ENCODE results near the gene UQCC5.
A peak's percentile ranks its signal among the peaks of the same experiment; 100 is the strongest.

Gene UQCC5

DNA sequence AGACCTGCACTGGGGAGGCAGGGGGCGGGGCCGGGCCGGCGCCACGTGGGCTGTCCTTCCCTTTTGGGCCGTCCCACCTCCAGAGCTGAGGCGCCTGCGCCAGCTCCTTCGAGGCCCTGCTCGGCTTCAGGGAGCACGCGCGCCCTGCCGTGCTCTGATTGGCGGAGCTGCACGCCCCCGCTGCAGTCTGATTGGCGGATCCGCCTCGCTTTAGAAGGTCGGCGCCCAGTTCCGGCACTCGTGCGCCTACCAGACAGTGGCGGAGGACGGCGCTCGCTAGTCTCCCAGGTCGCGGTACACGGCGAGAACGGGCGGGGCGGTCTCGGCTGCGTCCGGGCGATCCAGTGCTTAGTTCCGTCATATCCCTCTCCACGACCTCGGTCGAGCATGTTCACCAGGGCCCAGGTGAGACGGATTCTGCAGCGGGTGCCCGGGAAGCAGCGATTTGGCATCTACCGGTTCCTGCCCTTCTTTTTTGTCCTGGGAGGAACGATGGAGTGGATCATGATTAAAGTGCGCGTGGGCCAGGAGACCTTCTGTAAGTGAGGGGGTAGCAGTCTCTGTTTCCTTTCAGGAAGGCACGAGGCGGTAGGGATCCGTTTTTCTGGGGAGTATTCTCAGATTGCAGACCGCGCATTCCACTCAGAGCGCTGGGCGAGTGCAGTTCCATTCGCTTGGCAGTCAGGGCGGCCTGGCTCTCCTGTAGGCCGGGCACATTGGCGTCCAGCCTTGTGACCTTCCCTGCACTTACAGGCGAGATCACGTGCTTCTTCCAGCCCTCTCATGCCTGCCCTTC, at the start of gene UQCC5:
TSS of gene UQCC5 (plus strand) at position 237 of the 796 bp plus-strand sequence. CDS start at position 388, 151 bp downstream.
- DNase-seq (ENCODE audit: low spot score): peak; percentile 97

- DNase-seq (ENCODE audit: low spot score): no peak
Measured at GRCh38 chr3:52487050-52487787, 49.2 kb upstream of the UQCC5 start.

DNA sequence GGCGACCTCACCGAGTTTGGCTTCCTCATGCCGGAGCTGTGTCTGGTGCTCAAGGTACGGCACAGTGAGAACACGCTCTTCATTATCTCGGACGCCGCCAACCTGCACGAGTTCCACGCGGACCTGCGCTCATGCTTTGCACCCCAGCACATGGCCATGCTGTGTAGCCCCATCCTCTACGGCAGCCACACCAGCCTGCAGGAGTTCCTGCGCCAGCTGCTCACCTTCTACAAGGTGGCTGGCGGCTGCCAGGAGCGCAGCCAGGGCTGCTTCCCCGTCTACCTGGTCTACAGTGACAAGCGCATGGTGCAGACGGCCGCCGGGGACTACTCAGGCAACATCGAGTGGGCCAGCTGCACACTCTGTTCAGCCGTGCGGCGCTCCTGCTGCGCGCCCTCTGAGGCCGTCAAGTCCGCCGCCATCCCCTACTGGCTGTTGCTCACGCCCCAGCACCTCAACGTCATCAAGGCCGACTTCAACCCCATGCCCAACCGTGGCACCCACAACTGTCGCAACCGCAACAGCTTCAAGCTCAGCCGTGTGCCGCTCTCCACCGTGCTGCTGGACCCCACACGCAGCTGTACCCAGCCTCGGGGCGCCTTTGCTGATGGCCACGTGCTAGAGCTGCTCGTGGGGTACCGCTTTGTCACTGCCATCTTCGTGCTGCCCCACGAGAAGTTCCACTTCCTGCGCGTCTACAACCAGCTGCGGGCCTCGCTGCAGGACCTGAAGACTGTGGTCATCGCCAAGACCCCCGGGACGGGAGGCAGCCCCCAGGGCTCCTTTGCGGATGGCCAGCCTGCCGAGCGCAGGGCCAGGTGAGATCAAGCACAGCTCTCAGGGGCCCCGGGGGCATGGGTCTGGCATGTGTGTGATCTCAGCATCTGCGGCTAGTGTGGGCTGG, 48.4 kb upstream of the UQCC5 start:
- DNase-seq (ENCODE audit: low spot score): no peak

DNA sequence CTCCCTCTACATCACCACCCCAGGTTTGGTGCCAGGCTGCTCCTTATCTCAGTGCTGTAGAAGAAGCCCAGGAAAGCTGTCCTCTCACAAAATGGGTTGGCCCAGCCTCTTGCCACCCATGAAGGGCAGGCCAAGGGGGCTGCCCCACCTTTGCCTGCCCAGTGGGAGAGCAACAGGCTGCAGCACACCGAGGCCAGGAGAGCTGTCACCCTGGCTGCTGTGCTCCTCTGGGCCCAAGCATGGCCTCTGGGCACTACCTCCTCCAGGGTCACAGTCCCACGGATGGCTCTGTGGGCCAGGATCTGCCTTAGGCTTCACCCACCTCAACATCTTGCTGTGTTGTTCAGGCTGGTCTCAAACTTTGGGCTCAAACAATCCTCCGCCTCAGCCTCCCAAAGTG, 47.7 kb upstream of the UQCC5 start:
- DNase-seq (ENCODE audit: low spot score): no peak

DNA sequence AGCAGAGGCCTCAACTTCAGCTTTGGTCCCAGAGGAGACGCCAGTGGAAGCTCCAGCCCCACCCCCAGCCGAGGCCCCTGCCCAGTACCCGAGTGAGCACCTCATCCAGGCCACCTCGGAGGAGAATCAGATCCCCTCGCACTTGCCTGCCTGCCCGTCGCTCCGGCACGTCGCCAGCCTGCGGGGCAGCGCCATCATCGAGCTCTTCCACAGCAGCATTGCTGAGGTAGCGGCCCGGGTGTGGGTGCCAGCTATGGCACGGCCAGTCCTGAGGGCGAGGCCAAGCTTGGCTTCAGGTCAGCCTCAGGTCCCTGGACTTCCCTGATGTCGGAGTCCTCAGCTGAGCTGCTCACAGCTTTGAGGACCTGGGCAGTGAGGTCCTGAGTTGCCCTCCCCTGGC, 47.0 kb upstream of the UQCC5 start:
- no peak for DNase-seq (ENCODE audit: low spot score)

DNA sequence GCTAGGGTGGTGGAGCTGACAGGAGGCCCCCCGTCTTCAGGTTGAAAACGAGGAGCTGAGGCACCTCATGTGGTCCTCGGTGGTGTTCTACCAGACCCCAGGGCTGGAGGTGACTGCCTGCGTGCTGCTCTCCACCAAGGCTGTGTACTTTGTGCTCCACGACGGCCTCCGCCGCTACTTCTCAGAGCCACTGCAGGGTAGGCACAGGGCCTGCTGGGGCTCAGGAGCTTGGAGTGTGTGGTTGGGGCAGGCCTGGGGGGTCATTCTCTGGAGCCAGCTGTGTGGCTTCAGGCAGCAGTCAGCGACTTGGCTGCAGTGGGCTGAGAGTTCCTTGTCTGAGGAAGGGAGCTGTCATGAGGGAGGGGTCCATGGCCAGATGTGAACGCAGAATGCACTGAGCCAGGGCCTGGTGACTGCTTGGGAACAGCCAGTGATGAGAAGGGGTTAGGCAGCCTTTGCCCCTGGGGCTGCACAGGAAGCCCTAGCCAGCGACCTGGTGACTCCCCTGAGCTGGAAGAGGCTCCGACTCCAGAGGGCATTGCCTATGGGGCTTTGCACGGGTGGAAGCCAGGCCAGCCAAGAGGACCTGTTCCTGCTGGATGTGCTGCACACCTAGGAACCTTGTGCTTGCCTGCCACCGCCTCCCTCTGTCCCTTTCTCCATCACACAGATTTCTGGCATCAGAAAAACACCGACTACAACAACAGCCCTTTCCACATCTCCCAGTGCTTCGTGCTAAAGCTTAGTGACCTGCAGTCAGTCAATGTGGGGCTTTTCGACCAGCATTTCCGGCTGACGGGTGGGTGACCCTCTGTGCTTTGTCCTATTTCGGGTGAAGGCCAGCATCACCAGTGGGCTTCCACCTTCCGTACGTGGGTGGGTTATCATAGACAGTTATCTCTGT, 46.1 kb upstream of the UQCC5 start:
- DNase-seq (ENCODE audit: low spot score): no peak

GRCh38 chr3:52490939-52491526, 45.4 kb upstream of the UQCC5 start:
- peak; percentile 23 for DNase-seq (ENCODE audit: low spot score)

DNA sequence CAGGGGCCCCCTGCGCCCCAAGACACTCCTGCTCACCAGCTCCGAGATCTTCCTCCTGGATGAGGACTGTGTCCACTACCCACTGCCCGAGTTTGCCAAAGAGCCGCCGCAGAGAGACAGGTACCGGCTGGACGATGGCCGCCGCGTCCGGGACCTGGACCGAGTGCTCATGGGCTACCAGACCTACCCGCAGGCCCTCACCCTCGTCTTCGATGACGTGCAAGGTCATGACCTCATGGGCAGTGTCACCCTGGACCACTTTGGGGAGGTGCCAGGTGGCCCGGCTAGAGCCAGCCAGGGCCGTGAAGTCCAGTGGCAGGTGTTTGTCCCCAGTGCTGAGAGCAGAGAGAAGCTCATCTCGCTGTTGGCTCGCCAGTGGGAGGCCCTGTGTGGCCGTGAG, 44.3 kb upstream of the UQCC5 start:
- no peak for DNase-seq (ENCODE audit: low spot score)

GRCh38 chr3:52493232-52494017, 43.0 kb upstream of the UQCC5 start:
- DNase-seq (ENCODE audit: low spot score): no peak

DNA sequence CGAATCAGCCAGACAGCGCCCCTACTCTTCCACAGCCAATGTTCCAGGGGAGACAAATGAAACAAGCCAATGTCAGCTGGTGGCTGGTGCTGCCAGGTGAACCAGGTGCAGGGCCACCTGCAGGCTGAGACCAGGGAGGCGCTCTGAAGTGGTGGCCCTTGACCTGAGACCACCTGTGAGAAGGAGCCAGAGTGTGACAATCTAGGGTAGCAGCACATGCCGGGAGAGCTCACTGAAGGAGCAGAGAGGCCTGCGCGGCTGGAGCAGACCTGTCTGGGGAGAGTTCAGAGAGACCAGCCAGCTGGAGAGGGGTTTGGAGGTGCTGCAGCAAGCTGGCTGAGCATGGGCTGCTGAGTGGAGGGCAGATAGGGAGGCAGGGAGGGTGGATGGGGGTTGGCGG, 42.0 kb upstream of the UQCC5 start:
- DNase-seq (ENCODE audit: low spot score): no peak

DNA sequence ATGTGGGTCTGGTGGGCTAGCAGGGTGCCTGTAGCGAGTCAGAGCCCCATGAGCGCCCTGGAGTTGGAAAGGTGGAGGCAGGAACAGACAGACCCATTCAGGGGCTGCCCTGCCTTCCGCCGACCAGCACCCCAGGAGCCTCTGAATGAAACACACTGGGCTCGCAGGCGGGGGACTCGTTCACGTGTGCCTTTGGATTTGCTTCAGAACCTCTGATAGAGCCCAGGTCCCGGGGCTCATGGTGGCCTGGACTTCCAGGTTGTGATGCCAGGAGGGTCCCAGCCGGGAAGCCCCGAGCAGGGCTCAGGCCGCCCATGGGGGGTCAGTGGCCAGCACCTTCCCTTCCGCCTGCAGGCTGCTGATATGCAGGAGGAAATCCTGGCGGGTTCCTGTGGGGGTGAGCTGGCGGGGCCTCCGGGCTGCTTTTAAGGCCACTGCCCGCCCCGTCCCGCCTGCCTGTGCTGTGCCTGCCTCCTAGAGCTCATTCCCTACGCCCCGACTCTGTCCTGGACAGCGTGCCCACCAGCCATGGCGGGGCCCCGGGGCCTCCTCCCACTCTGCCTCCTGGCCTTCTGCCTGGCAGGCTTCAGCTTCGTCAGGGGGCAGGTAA, 41.4 kb upstream of the UQCC5 start, which contains the start of gene STAB1:
TSS of gene STAB1 (plus strand) at position 453 of the 610 bp plus-strand sequence. CDS start at position 529, 76 bp downstream.
- DNase-seq (ENCODE audit: low spot score): no peak

DNA sequence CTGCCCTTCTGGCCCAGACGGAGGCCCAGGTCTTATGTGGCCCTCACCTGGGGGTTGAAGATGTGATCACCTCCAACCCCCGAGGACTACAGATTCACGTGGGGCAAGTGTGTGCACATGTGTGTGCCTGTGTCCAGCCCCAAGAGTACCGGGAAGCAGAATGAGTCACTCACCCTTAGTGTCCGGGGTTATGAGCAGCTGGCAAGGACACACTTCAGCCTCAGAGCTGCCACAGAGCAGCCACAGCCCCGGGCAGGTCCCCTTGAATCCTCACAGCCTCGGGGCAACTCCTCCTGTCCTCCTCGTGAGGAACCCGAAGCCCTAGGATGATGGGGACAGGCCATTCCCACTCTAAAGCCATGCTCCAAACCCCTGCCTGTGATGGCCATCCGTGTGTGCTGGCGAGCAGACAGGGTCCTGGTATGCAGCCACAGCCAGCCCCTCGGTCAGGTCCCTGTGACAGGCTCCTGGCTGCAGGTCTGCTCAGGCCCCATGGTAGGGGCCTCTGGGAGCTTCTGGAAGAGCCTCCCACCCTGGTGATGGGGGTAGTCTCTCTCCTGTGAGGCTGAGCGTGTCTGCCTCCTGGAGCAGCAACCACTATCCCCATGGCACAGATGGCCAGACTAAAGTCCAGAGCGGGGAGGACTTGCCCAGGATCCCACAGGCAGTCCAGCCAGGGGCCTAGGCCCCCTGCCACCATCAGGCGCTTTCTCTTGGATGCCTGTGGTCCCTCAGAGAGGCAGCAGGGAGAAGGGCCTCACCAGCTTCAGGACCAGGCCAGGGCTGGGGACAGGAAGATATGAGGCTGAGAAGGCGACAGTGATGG, 40.4 kb upstream of the UQCC5 start:
- DNase-seq (ENCODE audit: low spot score): no peak

GRCh38 chr3:52498137-52499054, 38.0 kb upstream of the UQCC5 start:
- DNase-seq (ENCODE audit: low spot score): peak; percentile 66

GRCh38 chr3:52501046-52501445, 35.4 kb upstream of the UQCC5 start:
- no peak for DNase-seq (ENCODE audit: low spot score)

GRCh38 chr3:52502001-52502400, 34.4 kb upstream of the UQCC5 start:
- DNase-seq (ENCODE audit: low spot score): no peak

DNA sequence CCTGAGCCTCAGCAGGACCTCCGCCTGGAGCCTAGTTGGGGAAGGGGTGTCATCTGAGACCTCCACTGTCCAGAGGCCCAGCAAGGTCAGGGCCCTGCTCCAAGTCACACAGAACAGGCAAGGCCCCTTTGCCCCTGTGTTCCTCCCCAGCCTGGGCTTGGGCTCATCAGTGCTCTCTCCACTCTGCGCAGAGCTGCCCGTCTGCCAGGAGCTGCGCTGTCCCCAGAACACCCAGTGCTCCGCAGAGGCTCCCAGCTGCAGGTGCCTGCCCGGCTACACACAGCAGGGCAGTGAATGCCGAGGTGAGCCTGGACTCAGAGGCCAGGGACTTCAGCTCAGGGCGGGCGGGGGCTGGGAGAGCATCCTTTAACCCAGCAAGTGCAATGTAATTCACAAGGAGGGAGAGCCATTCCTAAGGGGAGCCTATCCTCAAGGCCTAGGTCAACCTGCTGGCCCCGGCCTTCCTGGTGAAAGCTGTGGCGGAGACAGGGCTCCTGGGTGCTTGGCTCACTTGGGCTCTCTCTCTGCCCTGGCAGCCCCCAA, 33.5 kb upstream of the UQCC5 start:
- DNase-seq (ENCODE audit: low spot score): no peak

GRCh38 chr3:52503788-52504424, 32.5 kb upstream of the UQCC5 start:
- DNase-seq (ENCODE audit: low spot score): no peak

Measured in globus pallidus (tissue), 1 donor.